ENCODE data around the gene FBXL22.

- no peak for TF ChIP-seq CTCF (IDR thresholded peaks at IDR 0.05)
- TF ChIP-seq POLR2AphosphoS5 (IDR thresholded peaks at IDR 0.05), result no peak
- TF ChIP-seq POLR2A (IDR thresholded peaks at IDR 0.05), result no peak
Measured at GRCh38 chr15:63551400-63551799, 45.8 kb upstream of the FBXL22 start.

Data from gastroesophageal sphincter (tissue), 3 donors.